HepG2 (cell line): ENCODE measurements around the gene TUBG1. TPM values are rescaled to one million over a fixed set of nuclear protein-coding genes. Genes with fewer than 3 reads are reported as not detected.

Experiments used
- DR1 ChIP-seq: sonication (generic); formaldehyde crosslinking; IDR thresholded peaks from 2 replicates; pipeline ENCODE4 v1.8.0; 2021; ENCODE audit warnings: mild to moderate bottlenecking, missing genetic modification reagents, inconsistent platforms
- ERF ChIP-seq: IDR thresholded peaks from 2 replicates; pipeline ENCODE4 v1.6.1; 2018; ENCODE audit warnings: missing biosample characterization, missing genetic modification reagents
- GTF2F1 ChIP-seq: fragments of 150-350 bp; IDR thresholded peaks from 2 replicates; pipeline ENCODE4 v1.6.1; 2014; ENCODE audit warnings: low read length
- HNRNPUL1 ChIP-seq: fragments of 200-400 bp; formaldehyde crosslinking; IDR thresholded peaks from 2 replicates; pipeline ENCODE4 v1.6.1; 2017; ENCODE audit warnings: low read depth, mild to moderate bottlenecking, low read length, moderate library complexity
- NCOA2 ChIP-seq: sonication (generic); formaldehyde crosslinking; IDR thresholded peaks from 2 replicates; pipeline ENCODE4 v1.8.0; 2022; ENCODE audit warnings: inconsistent platforms
- PHB2 ChIP-seq: fragments of 450-650 bp; IDR thresholded peaks from 2 replicates; pipeline ENCODE4 v1.6.1; 2018; ENCODE audit not compliant: partially characterized antibody
- PRPF4 ChIP-seq: fragments of 200-400 bp; formaldehyde crosslinking; IDR thresholded peaks from 2 replicates; pipeline ENCODE4 v1.6.1; 2016; ENCODE audit warnings: low read length, low read depth; ENCODE audit not compliant: poor library complexity, severe bottlenecking
- RBM22 ChIP-seq: fragments of 200-400 bp; formaldehyde crosslinking; optimal IDR thresholded peaks from 2 replicates; pipeline ENCODE3; 2017; ENCODE audit warnings: mild to moderate bottlenecking, low read length, moderate library complexity
- SP4 ChIP-seq: sonication (generic); formaldehyde crosslinking; IDR thresholded peaks from 2 replicates; pipeline ENCODE4 v1.8.1; 2023; ENCODE audit warnings: mild to moderate bottlenecking, missing genetic modification reagents
- ZNF136 ChIP-seq: sonication (generic); formaldehyde crosslinking; IDR thresholded peaks from 2 replicates; pipeline ENCODE4 v1.8.1; 2022; ENCODE audit warnings: low read depth, mild to moderate bottlenecking, moderate library complexity, missing genetic modification reagents
- ZNF274 ChIP-seq: sonication (generic); formaldehyde crosslinking; IDR thresholded peaks from 2 replicates; pipeline ENCODE4 v1.5.1; 2020; ENCODE audit warnings: mild to moderate bottlenecking, missing genetic modification reagents
- ZNF451 ChIP-seq: sonication (generic); formaldehyde crosslinking; IDR thresholded peaks from 2 replicates; pipeline ENCODE4 v1.5.0; 2020; ENCODE audit warnings: mild to moderate bottlenecking, missing genetic modification reagents
- ZNF589 ChIP-seq: sonication (generic); formaldehyde crosslinking; conservative IDR thresholded peaks from 2 replicates; pipeline ENCODE4 v1.8.0; 2022; ENCODE audit warnings: mild to moderate bottlenecking, moderate library complexity, missing genetic modification reagents
- ZNF678 ChIP-seq: sonication (generic); formaldehyde crosslinking; IDR thresholded peaks from 2 replicates; pipeline ENCODE4 v1.4.0; 2020; ENCODE audit warnings: mild to moderate bottlenecking, missing genetic modification reagents
- ZNF773 ChIP-seq: sonication (generic); formaldehyde crosslinking; IDR thresholded peaks from 2 replicates; pipeline ENCODE4 v1.4.0; 2020; ENCODE audit warnings: missing genetic modification reagents, borderline replicate concordance
- ZNF792 ChIP-seq: IDR thresholded peaks from 2 replicates; pipeline ENCODE4 v1.6.1; 2016
- polyA plus RNA-seq, 8 experiments: library from polyadenylated mRNA; depleted of rRNA in 3 of 8; stranded (reverse) in 7 of 8; unstranded in 1 of 8; fragments of >200 nt; fragmentation: Illumina TruSeq in 4 of 8; extraction: Trizol in 4 of 8; gene quantifications; 2 replicates each; pipeline versions ENCODE4 v1.2.1 to v1.2.3, GENCODE V29; 2011 to 2016; ENCODE audit warnings: low read depth in 4 of 8, missing spikeins in 1 of 8, mixed read lengths in 1 of 8; ENCODE audit not compliant: insufficient read depth in 1 of 8
- total RNA-seq, 5 experiments: library from RNA; depleted of rRNA; stranded (reverse); fragments of >200 nt; fragmentation: Illumina TruSeq; extraction: Trizol; gene quantifications; 2 replicates each; pipeline ENCODE4 v1.2.3, GENCODE V29; 2016; ENCODE audit warnings: low read depth in 1 of 5
- TF ChIP-seq, protein P1 (sequence below): sonication (generic); formaldehyde crosslinking; IDR thresholded peaks from 2 replicates; pipeline ENCODE4 v1.4.0; 2020; ENCODE audit warnings: mild to moderate bottlenecking, missing genetic modification reagents
- TF ChIP-seq, protein P2 (sequence below): sonication (generic); formaldehyde crosslinking; IDR thresholded peaks from 2 replicates; pipeline ENCODE4 v1.4.0; 2020; ENCODE audit warnings: mild to moderate bottlenecking, missing genetic modification reagents
- TF ChIP-seq, protein P3 (sequence below): sonication (generic); formaldehyde crosslinking; IDR thresholded peaks from 2 replicates; pipeline ENCODE4 v1.4.0; 2020; ENCODE audit warnings: mild to moderate bottlenecking, low read depth, missing genetic modification reagents
- TF ChIP-seq, protein P4 (sequence below): sonication (generic); formaldehyde crosslinking; IDR thresholded peaks from 2 replicates; pipeline ENCODE4 v1.4.0; 2020; ENCODE audit warnings: missing genetic modification reagents

Gene TUBG1
- total and polyA plus RNA-seq, 2 of the 13 experiments (the other 11 are each of a cell fraction or from before 2014, with no cell fraction given), result 74.1 to 137 TPM

DNA sequence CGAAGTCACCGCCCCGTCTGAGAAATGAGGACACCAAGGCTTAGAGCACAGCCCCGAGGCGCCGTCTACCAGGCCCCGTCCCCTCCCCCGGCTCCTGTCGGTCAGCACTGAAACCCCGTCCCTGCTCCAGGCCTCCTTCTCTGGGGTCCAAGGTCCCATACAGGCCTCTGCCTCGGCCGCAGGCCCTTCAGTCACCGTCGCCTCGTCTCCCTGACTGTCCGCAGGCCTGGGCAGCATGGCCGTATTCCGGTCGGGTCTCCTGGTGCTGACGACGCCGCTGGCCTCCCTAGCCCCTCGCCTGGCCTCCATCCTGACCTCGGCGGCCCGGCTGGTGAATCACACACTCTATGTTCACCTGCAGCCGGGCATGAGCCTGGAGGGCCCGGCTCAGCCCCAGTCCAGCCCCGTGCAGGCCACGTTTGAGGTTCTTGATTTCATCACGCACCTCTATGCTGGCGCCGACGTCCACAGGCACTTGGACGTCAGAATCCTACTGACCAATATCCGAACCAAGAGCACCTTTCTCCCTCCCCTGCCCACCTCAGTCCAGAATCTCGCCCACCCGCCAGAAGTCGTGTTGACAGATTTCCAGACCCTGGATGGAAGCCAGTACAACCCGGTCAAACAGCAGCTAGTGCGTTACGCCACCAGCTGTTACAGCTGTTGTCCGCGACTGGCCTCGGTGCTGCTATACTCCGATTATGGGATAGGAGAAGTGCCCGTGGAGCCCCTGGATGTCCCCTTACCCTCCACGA lies 46.9 kb upstream of the TUBG1 start (continued):
- TF ChIP-seq ZNF792, result peak; percentile 43; the same call in 1 of the 2 replicates
- TF ChIP-seq ZNF274 (CRISPR knock-in tag), result no peak; the same call in 1 of the 2 replicates
- peak; percentile 72; the same call in 1 of the 2 replicates for TF ChIP-seq ZNF451 (CRISPR knock-in tag)
- TF ChIP-seq GTF2F1, result no peak
- no peak for TF ChIP-seq ZNF136
- TF ChIP-seq ZNF589 (CRISPR knock-in tag), result no peak
- TF ChIP-seq RBM22, result no peak
- TF ChIP-seq, protein P1, sequence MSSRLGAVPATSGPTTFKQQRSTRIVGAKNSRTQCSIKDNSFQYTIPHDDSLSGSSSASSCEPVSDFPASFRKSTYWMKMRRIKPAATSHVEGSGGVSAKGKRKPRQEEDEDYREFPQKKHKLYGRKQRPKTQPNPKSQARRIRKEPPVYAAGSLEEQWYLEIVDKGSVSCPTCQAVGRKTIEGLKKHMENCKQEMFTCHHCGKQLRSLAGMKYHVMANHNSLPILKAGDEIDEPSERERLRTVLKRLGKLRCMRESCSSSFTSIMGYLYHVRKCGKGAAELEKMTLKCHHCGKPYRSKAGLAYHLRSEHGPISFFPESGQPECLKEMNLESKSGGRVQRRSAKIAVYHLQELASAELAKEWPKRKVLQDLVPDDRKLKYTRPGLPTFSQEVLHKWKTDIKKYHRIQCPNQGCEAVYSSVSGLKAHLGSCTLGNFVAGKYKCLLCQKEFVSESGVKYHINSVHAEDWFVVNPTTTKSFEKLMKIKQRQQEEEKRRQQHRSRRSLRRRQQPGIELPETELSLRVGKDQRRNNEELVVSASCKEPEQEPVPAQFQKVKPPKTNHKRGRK (CRISPR knock-in tag), result 0 out of 2 replicates have a peak, but pooled peaks have one; percentile 15
- TF ChIP-seq PRPF4, result no peak
- TF ChIP-seq, protein P2, sequence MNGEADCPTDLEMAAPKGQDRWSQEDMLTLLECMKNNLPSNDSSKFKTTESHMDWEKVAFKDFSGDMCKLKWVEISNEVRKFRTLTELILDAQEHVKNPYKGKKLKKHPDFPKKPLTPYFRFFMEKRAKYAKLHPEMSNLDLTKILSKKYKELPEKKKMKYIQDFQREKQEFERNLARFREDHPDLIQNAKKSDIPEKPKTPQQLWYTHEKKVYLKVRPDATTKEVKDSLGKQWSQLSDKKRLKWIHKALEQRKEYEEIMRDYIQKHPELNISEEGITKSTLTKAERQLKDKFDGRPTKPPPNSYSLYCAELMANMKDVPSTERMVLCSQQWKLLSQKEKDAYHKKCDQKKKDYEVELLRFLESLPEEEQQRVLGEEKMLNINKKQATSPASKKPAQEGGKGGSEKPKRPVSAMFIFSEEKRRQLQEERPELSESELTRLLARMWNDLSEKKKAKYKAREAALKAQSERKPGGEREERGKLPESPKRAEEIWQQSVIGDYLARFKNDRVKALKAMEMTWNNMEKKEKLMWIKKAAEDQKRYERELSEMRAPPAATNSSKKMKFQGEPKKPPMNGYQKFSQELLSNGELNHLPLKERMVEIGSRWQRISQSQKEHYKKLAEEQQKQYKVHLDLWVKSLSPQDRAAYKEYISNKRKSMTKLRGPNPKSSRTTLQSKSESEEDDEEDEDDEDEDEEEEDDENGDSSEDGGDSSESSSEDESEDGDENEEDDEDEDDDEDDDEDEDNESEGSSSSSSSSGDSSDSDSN (CRISPR knock-in tag), result peak; percentile 87
- no peak for TF ChIP-seq ERF
- TF ChIP-seq PHB2, result no peak
- TF ChIP-seq, protein P3, sequence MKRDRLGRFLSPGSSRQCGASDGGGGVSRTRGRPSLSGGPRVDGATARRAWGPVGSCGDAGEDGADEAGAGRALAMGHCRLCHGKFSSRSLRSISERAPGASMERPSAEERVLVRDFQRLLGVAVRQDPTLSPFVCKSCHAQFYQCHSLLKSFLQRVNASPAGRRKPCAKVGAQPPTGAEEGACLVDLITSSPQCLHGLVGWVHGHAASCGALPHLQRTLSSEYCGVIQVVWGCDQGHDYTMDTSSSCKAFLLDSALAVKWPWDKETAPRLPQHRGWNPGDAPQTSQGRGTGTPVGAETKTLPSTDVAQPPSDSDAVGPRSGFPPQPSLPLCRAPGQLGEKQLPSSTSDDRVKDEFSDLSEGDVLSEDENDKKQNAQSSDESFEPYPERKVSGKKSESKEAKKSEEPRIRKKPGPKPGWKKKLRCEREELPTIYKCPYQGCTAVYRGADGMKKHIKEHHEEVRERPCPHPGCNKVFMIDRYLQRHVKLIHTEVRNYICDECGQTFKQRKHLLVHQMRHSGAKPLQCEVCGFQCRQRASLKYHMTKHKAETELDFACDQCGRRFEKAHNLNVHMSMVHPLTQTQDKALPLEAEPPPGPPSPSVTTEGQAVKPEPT (CRISPR knock-in tag), result 0 out of 2 replicates have a peak, but pooled peaks have one; percentile 24
- TF ChIP-seq DR1, result no peak
- TF ChIP-seq SP4 (CRISPR knock-in tag), result no peak
- TF ChIP-seq NCOA2 (CRISPR knock-in tag), result no peak; the same call in 1 of the 2 replicates
- TF ChIP-seq ZNF678, result peak; percentile 96
- TF ChIP-seq HNRNPUL1, result no peak
- TF ChIP-seq, protein P4, sequence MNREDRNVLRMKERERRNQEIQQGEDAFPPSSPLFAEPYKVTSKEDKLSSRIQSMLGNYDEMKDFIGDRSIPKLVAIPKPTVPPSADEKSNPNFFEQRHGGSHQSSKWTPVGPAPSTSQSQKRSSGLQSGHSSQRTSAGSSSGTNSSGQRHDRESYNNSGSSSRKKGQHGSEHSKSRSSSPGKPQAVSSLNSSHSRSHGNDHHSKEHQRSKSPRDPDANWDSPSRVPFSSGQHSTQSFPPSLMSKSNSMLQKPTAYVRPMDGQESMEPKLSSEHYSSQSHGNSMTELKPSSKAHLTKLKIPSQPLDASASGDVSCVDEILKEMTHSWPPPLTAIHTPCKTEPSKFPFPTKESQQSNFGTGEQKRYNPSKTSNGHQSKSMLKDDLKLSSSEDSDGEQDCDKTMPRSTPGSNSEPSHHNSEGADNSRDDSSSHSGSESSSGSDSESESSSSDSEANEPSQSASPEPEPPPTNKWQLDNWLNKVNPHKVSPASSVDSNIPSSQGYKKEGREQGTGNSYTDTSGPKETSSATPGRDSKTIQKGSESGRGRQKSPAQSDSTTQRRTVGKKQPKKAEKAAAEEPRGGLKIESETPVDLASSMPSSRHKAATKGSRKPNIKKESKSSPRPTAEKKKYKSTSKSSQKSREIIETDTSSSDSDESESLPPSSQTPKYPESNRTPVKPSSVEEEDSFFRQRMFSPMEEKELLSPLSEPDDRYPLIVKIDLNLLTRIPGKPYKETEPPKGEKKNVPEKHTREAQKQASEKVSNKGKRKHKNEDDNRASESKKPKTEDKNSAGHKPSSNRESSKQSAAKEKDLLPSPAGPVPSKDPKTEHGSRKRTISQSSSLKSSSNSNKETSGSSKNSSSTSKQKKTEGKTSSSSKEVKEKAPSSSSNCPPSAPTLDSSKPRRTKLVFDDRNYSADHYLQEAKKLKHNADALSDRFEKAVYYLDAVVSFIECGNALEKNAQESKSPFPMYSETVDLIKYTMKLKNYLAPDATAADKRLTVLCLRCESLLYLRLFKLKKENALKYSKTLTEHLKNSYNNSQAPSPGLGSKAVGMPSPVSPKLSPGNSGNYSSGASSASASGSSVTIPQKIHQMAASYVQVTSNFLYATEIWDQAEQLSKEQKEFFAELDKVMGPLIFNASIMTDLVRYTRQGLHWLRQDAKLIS (CRISPR knock-in tag), result no peak
- TF ChIP-seq ZNF773 (CRISPR knock-in tag), result peak; percentile 90
